Liver (tissue), 9 donors: ENCODE results near the gene CEACAM16. TPM values are rescaled to one million over a fixed set of nuclear protein-coding genes. Genes with fewer than 3 reads are reported as not detected.

Source experiments
- DNase-seq: peaks from one replicate; pipeline ENCODE4 v3.0.0-alpha.2; 2017; ENCODE audit warnings: low spot score
- H3K27ac ChIP-seq, 2 donors: one replicate each; pipeline ENCODE4 v1.7.0; 2013; ENCODE audit warnings: inconsistent platforms in 2 of 2, low read length in 2 of 2, control low read depth in 1 of 2, low read depth in 1 of 2, mild to moderate bottlenecking in 1 of 2
- H3K27me3 ChIP-seq, 4 donors: one replicate each; pipeline versions ENCODE4 v1.6.1 to v1.7.0; 2013; ENCODE audit warnings: low read length in 3 of 4, inconsistent platforms in 1 of 4, mild to moderate bottlenecking in 1 of 4, moderate library complexity in 1 of 4; ENCODE audit not compliant: control insufficient read depth in 4 of 4, insufficient read depth in 4 of 4
- H3K36me3 ChIP-seq, 4 donors: one replicate each; pipeline versions ENCODE4 v1.6.1 to v1.7.0; 2013; ENCODE audit warnings: low read length in 3 of 4, mild to moderate bottlenecking in 3 of 4, low read depth in 1 of 4, moderate library complexity in 1 of 4; ENCODE audit not compliant: control insufficient read depth in 4 of 4, insufficient read depth in 3 of 4
- H3K4me1 ChIP-seq, 4 donors: one replicate each; pipeline versions ENCODE4 v1.6.1 to v1.7.0; 2013; ENCODE audit warnings: low read length in 3 of 4, mild to moderate bottlenecking in 3 of 4, moderate library complexity in 1 of 4; ENCODE audit not compliant: control insufficient read depth in 4 of 4, insufficient read depth in 4 of 4
- H3K4me3 ChIP-seq, 3 donors: one replicate each; pipeline versions ENCODE4 v1.6.1 to v1.7.0; 2013; ENCODE audit warnings: low read length in 3 of 3, control low read depth in 1 of 3, low read depth in 1 of 3, mild to moderate bottlenecking in 1 of 3
- H3K9ac ChIP-seq, 2 donors: one replicate each; pipeline ENCODE4 v1.7.0; 2013; ENCODE audit warnings: low read length in 2 of 2, mild to moderate bottlenecking in 2 of 2, moderate library complexity in 2 of 2, control low read depth in 1 of 2, low read depth in 1 of 2
- H3K9me3 ChIP-seq, 4 donors: one replicate each; pipeline versions ENCODE4 v1.6.1 to v1.7.0; 2013; ENCODE audit warnings: low read length in 3 of 4; ENCODE audit not compliant: control insufficient read depth in 4 of 4
- ATF3 ChIP-seq: IDR thresholded peaks from 2 replicates; pipeline ENCODE4 v1.6.1; 2016; ENCODE audit warnings: antibody characterized with exemption
- EGR1 ChIP-seq, 2 donors: IDR thresholded peaks; 2 replicates each; pipeline ENCODE4 v1.6.1; 2016 to 2018; ENCODE audit warnings: antibody characterized with exemption in 2 of 2, low read depth in 2 of 2
- FOXA1 ChIP-seq: IDR thresholded peaks from 2 replicates; pipeline ENCODE4 v1.6.1; 2016; ENCODE audit warnings: antibody characterized with exemption
- FOXA2 ChIP-seq: IDR thresholded peaks from 2 replicates; pipeline ENCODE4 v1.6.1; 2016; ENCODE audit warnings: antibody characterized with exemption
- GABPA ChIP-seq, 2 donors: IDR thresholded peaks in 1 of 2; conservative IDR thresholded peaks in 1 of 2; 2 replicates each; pipeline ENCODE4 v1.6.1; 2016; ENCODE audit warnings: antibody characterized with exemption in 2 of 2, mild to moderate bottlenecking in 1 of 2, moderate library complexity in 1 of 2
- HNF4A ChIP-seq, 2 donors: conservative IDR thresholded peaks; 2 replicates each; pipeline ENCODE4 v1.6.1; 2016; ENCODE audit warnings: antibody characterized with exemption in 2 of 2, mild to moderate bottlenecking in 2 of 2
- HNF4G ChIP-seq: IDR thresholded peaks from 2 replicates; pipeline ENCODE4 v1.6.1; 2016; ENCODE audit warnings: antibody characterized with exemption
- JUND ChIP-seq, 2 donors: IDR thresholded peaks; 2 replicates each; pipeline ENCODE4 v1.6.1; 2016; ENCODE audit warnings: antibody characterized with exemption in 2 of 2
- NR2F2 ChIP-seq: IDR thresholded peaks from 2 replicates; pipeline ENCODE4 v1.6.1; 2016; ENCODE audit warnings: antibody characterized with exemption
- RAD21 ChIP-seq, 2 donors: IDR thresholded peaks; 2 replicates each; pipeline ENCODE4 v1.6.1; 2016; ENCODE audit warnings: antibody characterized with exemption in 2 of 2, mild to moderate bottlenecking in 2 of 2
- REST ChIP-seq: IDR thresholded peaks from 2 replicates; pipeline ENCODE4 v1.6.1; 2016; ENCODE audit warnings: antibody characterized with exemption, mild to moderate bottlenecking
- RXRA ChIP-seq, 2 donors: IDR thresholded peaks; 2 replicates each; pipeline ENCODE4 v1.6.1; 2017 to 2018; ENCODE audit warnings: antibody characterized with exemption in 2 of 2, mild to moderate bottlenecking in 1 of 2
- SP1 ChIP-seq: IDR thresholded peaks from 2 replicates; pipeline ENCODE4 v1.6.1; 2018; ENCODE audit warnings: antibody characterized with exemption, mild to moderate bottlenecking
- TAF1 ChIP-seq: conservative IDR thresholded peaks from 2 replicates; pipeline ENCODE4 v1.6.1; 2016; ENCODE audit warnings: antibody characterized with exemption, mild to moderate bottlenecking
- YY1 ChIP-seq: IDR thresholded peaks from 2 replicates; pipeline ENCODE4 v1.6.1; 2016; ENCODE audit warnings: antibody characterized with exemption, mild to moderate bottlenecking
- ZBTB33 ChIP-seq: IDR thresholded peaks from 2 replicates; pipeline ENCODE4 v1.6.1; 2016; ENCODE audit warnings: antibody characterized with exemption
- WGBS: extraction: QIAGEN DNeasy Blood & Tissue Kit; methylation state at CpG from one replicate; pipeline ENCODE4 v1.1.7; 2013; 5-methylcytosine and 5-hydroxymethylcytosine counted together
- polyA plus RNA-seq, 2 donors: library from polyadenylated mRNA; stranded (reverse) in 1 of 2; unstranded in 1 of 2; fragments of 200-250 nt in 1 of 2; fragments of >200 nt in 1 of 2; fragmentation: Nextera tagmentation in 1 of 2; extraction: Ambion mirVana in 1 of 2; gene quantifications; one replicate each; pipeline versions ENCODE4 v1.2.1 to v1.2.3, GENCODE V29; 2013 to 2015
- total RNA-seq, 2 donors: library from RNA; depleted of rRNA; stranded (reverse); fragments of >200 nt; gene quantifications; one replicate each; pipeline ENCODE4 v1.2.3, GENCODE V29; 2014
- TF ChIP-seq, protein P1 (sequence below): IDR thresholded peaks from 2 replicates; pipeline ENCODE4 v1.6.1; 2016; ENCODE audit warnings: antibody characterized with exemption
- TF ChIP-seq, protein P2 (sequence below): fragments of 150-350 bp; IDR thresholded peaks from 2 replicates; pipeline ENCODE4 v1.5.1; 2017; ENCODE audit warnings: improper control_type of control experiment, low read depth, low read length; ENCODE audit not compliant: missing input control
- donor health status: healthy.
- donor health status: healthy.
- donor health status: healthy.
- donor health status: healthy.
- donor health status: healthy.

CEACAM16 gene
- total and polyA plus RNA-seq, 4 donors, result 0.09 TPM; not detected in 3

GRCh38 chr19:44661205-44661604 lies 37.7 kb upstream of the CEACAM16 start:
- TF ChIP-seq NR2F2 (no peak), HNF4G (no peak), REST (no peak), RAD21 (IDR thresholded peaks at IDR 0.05) (no peak), EGR1 (IDR thresholded peaks at IDR 0.05; ENCODE audit: low read depth in 2 of 2) (no peak), GABPA (IDR thresholded peaks at IDR 0.05 in 1 of 2, conservative IDR thresholded peaks at IDR 0.05 in 1 of 2) (no peak), ZBTB33 (no peak), FOXA2 (no peak), RXRA (IDR thresholded peaks at IDR 0.05) (no peak), JUND (IDR thresholded peaks at IDR 0.05) (no peak), HNF4A (conservative IDR thresholded peaks at IDR 0.05) (no peak), TAF1 (no peak), ATF3 (no peak), YY1 (no peak)
- TF ChIP-seq, protein P1, sequence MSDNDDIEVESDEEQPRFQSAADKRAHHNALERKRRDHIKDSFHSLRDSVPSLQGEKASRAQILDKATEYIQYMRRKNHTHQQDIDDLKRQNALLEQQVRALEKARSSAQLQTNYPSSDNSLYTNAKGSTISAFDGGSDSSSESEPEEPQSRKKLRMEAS, result no peak
- Histone ChIP-seq H3K27ac (no peak overlapping the region), H3K9me3 (no peaks in the 10 kb centered on the region), H3K36me3 (peaks cover 6 to 62% (median 37%) of the 10 kb centered on the region in 4 donors), H3K27me3 (no peaks in the 10 kb centered on the region), H3K4me3 (no peak overlapping the region), H3K4me1 (peaks cover 0 to 7% (median 3%) of the 10 kb centered on the region in 4 donors), H3K9ac (no peak overlapping the region)
- WGBS, result 94% methylated on average over 11 of the region's 11 CpGs
- no peak for DNase-seq

- H3K36me3 ChIP-seq, result peaks cover 6 to 57% (median 35%) of the 10 kb centered on the region in 4 donors
- no peaks in the 10 kb centered on the region for H3K9me3 ChIP-seq
- H3K9ac ChIP-seq, result no peak overlapping the region
- 83% methylated on average over 7 of the region's 7 CpGs for WGBS
- no peak overlapping the region for H3K4me3 ChIP-seq
- DNase-seq, result no peak
- H3K4me1 ChIP-seq, result peaks cover 0 to 6% (median 3%) of the 10 kb centered on the region in 4 donors
- H3K27ac ChIP-seq, result no peak overlapping the region
- TF ChIP-seq, protein P2, sequence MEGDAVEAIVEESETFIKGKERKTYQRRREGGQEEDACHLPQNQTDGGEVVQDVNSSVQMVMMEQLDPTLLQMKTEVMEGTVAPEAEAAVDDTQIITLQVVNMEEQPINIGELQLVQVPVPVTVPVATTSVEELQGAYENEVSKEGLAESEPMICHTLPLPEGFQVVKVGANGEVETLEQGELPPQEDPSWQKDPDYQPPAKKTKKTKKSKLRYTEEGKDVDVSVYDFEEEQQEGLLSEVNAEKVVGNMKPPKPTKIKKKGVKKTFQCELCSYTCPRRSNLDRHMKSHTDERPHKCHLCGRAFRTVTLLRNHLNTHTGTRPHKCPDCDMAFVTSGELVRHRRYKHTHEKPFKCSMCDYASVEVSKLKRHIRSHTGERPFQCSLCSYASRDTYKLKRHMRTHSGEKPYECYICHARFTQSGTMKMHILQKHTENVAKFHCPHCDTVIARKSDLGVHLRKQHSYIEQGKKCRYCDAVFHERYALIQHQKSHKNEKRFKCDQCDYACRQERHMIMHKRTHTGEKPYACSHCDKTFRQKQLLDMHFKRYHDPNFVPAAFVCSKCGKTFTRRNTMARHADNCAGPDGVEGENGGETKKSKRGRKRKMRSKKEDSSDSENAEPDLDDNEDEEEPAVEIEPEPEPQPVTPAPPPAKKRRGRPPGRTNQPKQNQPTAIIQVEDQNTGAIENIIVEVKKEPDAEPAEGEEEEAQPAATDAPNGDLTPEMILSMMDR, result no peak
- TF ChIP-seq JUND (IDR thresholded peaks at IDR 0.05), result no peak
- no peak for TF ChIP-seq NR2F2
- no peak for TF ChIP-seq RAD21 (IDR thresholded peaks at IDR 0.05)
- no peak for TF ChIP-seq REST
- TF ChIP-seq FOXA2, result no peak
- no peak for TF ChIP-seq TAF1
- no peak for TF ChIP-seq RXRA (IDR thresholded peaks at IDR 0.05)
- TF ChIP-seq, protein P1, result no peak
- TF ChIP-seq YY1, result no peak
- no peak for TF ChIP-seq FOXA1
- no peak for TF ChIP-seq SP1
- no peak for TF ChIP-seq HNF4G
- TF ChIP-seq EGR1 (IDR thresholded peaks at IDR 0.05; ENCODE audit: low read depth in 2 of 2), result no peak
- TF ChIP-seq GABPA (IDR thresholded peaks at IDR 0.05 in 1 of 2, conservative IDR thresholded peaks at IDR 0.05 in 1 of 2), result no peak
- no peaks in the 10 kb centered on the region for H3K27me3 ChIP-seq
Observed at GRCh38 chr19:44661904-44662303, 37.0 kb upstream of the CEACAM16 start.
